ENCODE results near the gene ANKFY1.

The ANKFY1 gene

GRCh38 chr17:4304417-4305027, 40.7 kb upstream of the ANKFY1 start:
- DNase-seq (ENCODE audit: low read depth, low spot score) = no peak
- no peak overlapping the region for H3K4me3 ChIP-seq (ENCODE audit: insufficient read length, low read depth)
- peaks cover 3% of the 10 kb centered on the region for H3K4me1 ChIP-seq (ENCODE audit: insufficient read depth, insufficient read length)
- H3K27me3 ChIP-seq (ENCODE audit: insufficient read depth, insufficient read length) = no peaks in the 10 kb centered on the region
- H3K36me3 ChIP-seq (ENCODE audit: insufficient read depth, insufficient read length, low read length) = peaks cover 40% of the 10 kb centered on the region
- no peak for TF ChIP-seq YY1 (IDR thresholded peaks at IDR 0.05; ENCODE audit: insufficient read depth, insufficient read length)
- TF ChIP-seq ZNF274 (IDR thresholded peaks at IDR 0.05; ENCODE audit: low read depth, low read length) = no peak
- TF ChIP-seq SUZ12 (IDR thresholded peaks at IDR 0.05; ENCODE audit: extremely low read depth, insufficient read depth, insufficient read length) = no peak
- 0 out of 2 replicates have a peak, but pooled peaks cover 3% of the 10 kb centered on the region for H3K9me3 ChIP-seq (ENCODE audit: insufficient read depth, low read length)
- H3K9ac ChIP-seq (ENCODE audit: insufficient read length, low read depth) = no peak overlapping the region

GRCh38 chr17:4301066-4301465, 37.3 kb upstream of the ANKFY1 start:
- Histone ChIP-seq H3K4me3 (ENCODE audit: insufficient read length, low read depth) (no peak overlapping the region), H3K9me3 (ENCODE audit: insufficient read depth, low read length) (no peaks in the 10 kb centered on the region), H3K4me1 (ENCODE audit: insufficient read depth, insufficient read length) (no peaks in the 10 kb centered on the region), H3K9ac (ENCODE audit: insufficient read length, low read depth) (no peak overlapping the region), H3K27me3 (ENCODE audit: insufficient read depth, insufficient read length) (no peaks in the 10 kb centered on the region), H3K36me3 (ENCODE audit: insufficient read depth, insufficient read length, low read length) (peaks cover 30% of the 10 kb centered on the region)
- no peak for TF ChIP-seq YY1 (IDR thresholded peaks at IDR 0.05; ENCODE audit: insufficient read depth, insufficient read length)
- no peak for TF ChIP-seq ZNF274 (IDR thresholded peaks at IDR 0.05; ENCODE audit: low read depth, low read length)
- TF ChIP-seq SUZ12 (IDR thresholded peaks at IDR 0.05; ENCODE audit: extremely low read depth, insufficient read depth, insufficient read length) = no peak
- no peak for DNase-seq (ENCODE audit: low read depth, low spot score)

- DNase-seq (ENCODE audit: low read depth, low spot score) = no peak
- Histone ChIP-seq H3K36me3 (ENCODE audit: insufficient read depth, insufficient read length, low read length) (peaks cover 22% of the 10 kb centered on the region), H3K4me3 (ENCODE audit: insufficient read length, low read depth) (no peak overlapping the region), H3K9ac (ENCODE audit: insufficient read length, low read depth) (no peak overlapping the region), H3K4me1 (ENCODE audit: insufficient read depth, insufficient read length) (no peaks in the 10 kb centered on the region), H3K27me3 (ENCODE audit: insufficient read depth, insufficient read length) (no peaks in the 10 kb centered on the region), H3K9me3 (ENCODE audit: insufficient read depth, low read length) (no peaks in the 10 kb centered on the region)
- TF ChIP-seq ZNF274 (IDR thresholded peaks at IDR 0.05; ENCODE audit: low read depth, low read length) (no peak), YY1 (IDR thresholded peaks at IDR 0.05; ENCODE audit: insufficient read depth, insufficient read length) (no peak), SUZ12 (IDR thresholded peaks at IDR 0.05; ENCODE audit: extremely low read depth, insufficient read depth, insufficient read length) (no peak)
Measured at GRCh38 chr17:4297351-4297750, 33.6 kb upstream of the ANKFY1 start.

GRCh38 chr17:4295686-4296085, 31.9 kb upstream of the ANKFY1 start:
- Histone ChIP-seq H3K9ac (ENCODE audit: insufficient read length, low read depth) (no peak overlapping the region), H3K36me3 (ENCODE audit: insufficient read depth, insufficient read length, low read length) (peaks cover 18% of the 10 kb centered on the region), H3K4me1 (ENCODE audit: insufficient read depth, insufficient read length) (no peaks in the 10 kb centered on the region), H3K9me3 (ENCODE audit: insufficient read depth, low read length) (no peaks in the 10 kb centered on the region), H3K27me3 (ENCODE audit: insufficient read depth, insufficient read length) (no peaks in the 10 kb centered on the region), H3K4me3 (ENCODE audit: insufficient read length, low read depth) (no peak overlapping the region)
- TF ChIP-seq SUZ12 (IDR thresholded peaks at IDR 0.05; ENCODE audit: extremely low read depth, insufficient read depth, insufficient read length) = no peak
- no peak for TF ChIP-seq YY1 (IDR thresholded peaks at IDR 0.05; ENCODE audit: insufficient read depth, insufficient read length)
- TF ChIP-seq ZNF274 (IDR thresholded peaks at IDR 0.05; ENCODE audit: low read depth, low read length) = no peak
- DNase-seq (ENCODE audit: low read depth, low spot score) = no peak

GRCh38 chr17:4293572-4293971, 29.8 kb upstream of the ANKFY1 start:
- no peak overlapping the region for H3K4me3 ChIP-seq (ENCODE audit: insufficient read length, low read depth)
- no peaks in the 10 kb centered on the region for H3K9me3 ChIP-seq (ENCODE audit: insufficient read depth, low read length)
- no peak overlapping the region for H3K9ac ChIP-seq (ENCODE audit: insufficient read length, low read depth)
- H3K4me1 ChIP-seq (ENCODE audit: insufficient read depth, insufficient read length) = no peaks in the 10 kb centered on the region
- no peaks in the 10 kb centered on the region for H3K27me3 ChIP-seq (ENCODE audit: insufficient read depth, insufficient read length)
- TF ChIP-seq ZNF274 (IDR thresholded peaks at IDR 0.05; ENCODE audit: low read depth, low read length) (no peak), SUZ12 (IDR thresholded peaks at IDR 0.05; ENCODE audit: extremely low read depth, insufficient read depth, insufficient read length) (no peak), YY1 (IDR thresholded peaks at IDR 0.05; ENCODE audit: insufficient read depth, insufficient read length) (no peak)
- peaks cover 38% of the 10 kb centered on the region for H3K36me3 ChIP-seq (ENCODE audit: insufficient read depth, insufficient read length, low read length)
- DNase-seq (ENCODE audit: low read depth, low spot score) = no peak

GRCh38 chr17:4287710-4288109, 23.9 kb upstream of the ANKFY1 start:
- TF ChIP-seq SUZ12 (IDR thresholded peaks at IDR 0.05; ENCODE audit: extremely low read depth, insufficient read depth, insufficient read length) (no peak), YY1 (IDR thresholded peaks at IDR 0.05; ENCODE audit: insufficient read depth, insufficient read length) (no peak), ZNF274 (IDR thresholded peaks at IDR 0.05; ENCODE audit: low read depth, low read length) (no peak)
- no peak overlapping the region for H3K9ac ChIP-seq (ENCODE audit: insufficient read length, low read depth)
- no peak for DNase-seq (ENCODE audit: low read depth, low spot score)
- H3K27me3 ChIP-seq (ENCODE audit: insufficient read depth, insufficient read length) = no peaks in the 10 kb centered on the region
- H3K36me3 ChIP-seq (ENCODE audit: insufficient read depth, insufficient read length, low read length) = peaks cover 35% of the 10 kb centered on the region
- no peaks in the 10 kb centered on the region for H3K4me1 ChIP-seq (ENCODE audit: insufficient read depth, insufficient read length)
- H3K9me3 ChIP-seq (ENCODE audit: insufficient read depth, low read length) = no peaks in the 10 kb centered on the region
- H3K4me3 ChIP-seq (ENCODE audit: insufficient read length, low read depth) = no peak overlapping the region

- no peak for TF ChIP-seq YY1 (IDR thresholded peaks at IDR 0.05; ENCODE audit: insufficient read depth, insufficient read length)
- TF ChIP-seq SUZ12 (IDR thresholded peaks at IDR 0.05; ENCODE audit: extremely low read depth, insufficient read depth, insufficient read length) = no peak
- TF ChIP-seq ZNF274 (IDR thresholded peaks at IDR 0.05; ENCODE audit: low read depth, low read length) = no peak
- H3K36me3 ChIP-seq (ENCODE audit: insufficient read depth, insufficient read length, low read length) = peaks cover 33% of the 10 kb centered on the region
- H3K9ac ChIP-seq (ENCODE audit: insufficient read length, low read depth) = no peak overlapping the region
- H3K9me3 ChIP-seq (ENCODE audit: insufficient read depth, low read length) = no peaks in the 10 kb centered on the region
- H3K4me1 ChIP-seq (ENCODE audit: insufficient read depth, insufficient read length) = peaks cover 4% of the 10 kb centered on the region
- no peak overlapping the region for H3K4me3 ChIP-seq (ENCODE audit: insufficient read length, low read depth)
- no peaks in the 10 kb centered on the region for H3K27me3 ChIP-seq (ENCODE audit: insufficient read depth, insufficient read length)
- DNase-seq (ENCODE audit: low read depth, low spot score) = no peak
Measured at GRCh38 chr17:4276514-4276913, 12.7 kb upstream of the ANKFY1 start.
